Gastrocnemius medialis (tissue), 4 donors: Measurements from ENCODE around the gene LRMDA.

Experiments
- CTCF ChIP-seq, 5 experiments: fragments of 450-650 bp in 3 of 5; fragments of 200-600 bp in 2 of 5; sonication (generic) in 2 of 5; IDR thresholded peaks in 4 of 5; conservative IDR thresholded peaks in 1 of 5; 1 replicate in 4 of 5; 2 replicates in 1 of 5; pipeline ENCODE4 v1.5.1; 2016 to 2019; ENCODE audit warnings: antibody characterized with exemption in 5 of 5, mild to moderate bottlenecking in 3 of 5, moderate library complexity in 3 of 5
- POLR2A ChIP-seq, 2 donors: fragments of 450-650 bp; IDR thresholded peaks; one replicate each; pipeline ENCODE4 v1.6.1; 2017; ENCODE audit warnings: antibody characterized with exemption in 2 of 2, mild to moderate bottlenecking in 2 of 2, moderate library complexity in 2 of 2

- TF ChIP-seq CTCF (IDR thresholded peaks at IDR 0.05 in 4 of 5, conservative IDR thresholded peaks at IDR 0.05 in 1 of 5) = no peak
- TF ChIP-seq POLR2A (IDR thresholded peaks at IDR 0.05) = no peak
Measured at GRCh38 chr10:75678527-75678926, 247.1 kb downstream of the LRMDA start.
